Activated CD8-positive, alpha-beta T cell treated with anti-CD3 and anti-CD28 coated beads for 36 hours (primary cell): ENCODE measurements around the gene CCDC91. TPM values are rescaled to one million over a fixed set of nuclear protein-coding genes. Genes with fewer than 3 reads are reported as not detected.

ENCODE experiments used
- ATAC-seq: fragments of 200-7000 bp; cut with Tn5 transposase; one replicate; pipeline ENCODE4 v1.10.0; 2021; ENCODE audit warnings: mild to moderate bottlenecking, moderate library complexity
- CTCF ChIA-PET: fragments of 350-600 bp; sonication (Branson Sonifier 250); formaldehyde crosslinking; loops from one replicate; lab custom pipeline; 2021; ENCODE audit warnings: antibody characterized with exemption; lab: Charles Lee
- POLR2A ChIA-PET: fragments of 350-600 bp; sonication (Branson Sonifier 250); formaldehyde crosslinking; loops from one replicate; lab custom pipeline; 2021; ENCODE audit warnings: antibody characterized with exemption; lab: Charles Lee
- DNase-seq: peaks from one replicate; pipeline ENCODE4 v3.0.0-alpha.2; 2020
- H3K27ac Mint-ChIP-seq: one replicate; pipeline ENCODE4 v1.8.0; 2021; ENCODE audit warnings: mild to moderate bottlenecking, mixed read lengths
- H3K27me3 Mint-ChIP-seq: one replicate; pipeline ENCODE4 v1.8.0; 2021; ENCODE audit warnings: mixed read lengths
- H3K36me3 Mint-ChIP-seq: one replicate; pipeline ENCODE4 v1.8.0; 2021; ENCODE audit warnings: low read depth, mixed read lengths
- H3K4me1 Mint-ChIP-seq: one replicate; pipeline ENCODE4 v1.8.0; 2021; ENCODE audit warnings: low read depth, mixed read lengths
- H3K4me3 Mint-ChIP-seq: one replicate; pipeline ENCODE4 v1.8.0; 2021; ENCODE audit warnings: mild to moderate bottlenecking, moderate library complexity, mixed read lengths
- H3K9me3 Mint-ChIP-seq: one replicate; pipeline ENCODE4 v1.8.0; 2021; ENCODE audit warnings: mixed read lengths
- intact Hi-C: fragments of 100-400 bp; cut with micrococcal nuclease; formaldehyde crosslinking; loops from one replicate; pipeline ENCODE4 v1.10.0; 2022
- total RNA-seq, 2 experiments: library from RNA; stranded (reverse); gene quantifications; one replicate each; pipeline ENCODE4 v1.2.3, GENCODE V29; 2021
- TF ChIP-seq, protein P1 (sequence below): fragments of 200-600 bp; IDR thresholded peaks from one replicate; pipeline ENCODE4 v1.8.0; 2022; ENCODE audit warnings: antibody characterized with exemption, mild to moderate bottlenecking

CCDC91 gene
- total RNA-seq, 2 experiments from 2014 or later, result 14.7 to 14.8 TPM

- Mint-ChIP-seq H3K4me3 (no peak overlapping the region), H3K4me1 (peaks cover 4% of the 10 kb centered on the region), H3K27ac (no peak overlapping the region), H3K9me3 (no peaks in the 10 kb centered on the region), H3K36me3 (peaks cover 2% of the 10 kb centered on the region), H3K27me3 (no peaks in the 10 kb centered on the region)
- DNase-seq (no peak), ATAC-seq (no peak)
- POLR2A ChIA-PET, result no interaction called here
- intact Hi-C loops, result no loop called here
- CTCF ChIA-PET, result no interaction called here
- TF ChIP-seq, protein P1, sequence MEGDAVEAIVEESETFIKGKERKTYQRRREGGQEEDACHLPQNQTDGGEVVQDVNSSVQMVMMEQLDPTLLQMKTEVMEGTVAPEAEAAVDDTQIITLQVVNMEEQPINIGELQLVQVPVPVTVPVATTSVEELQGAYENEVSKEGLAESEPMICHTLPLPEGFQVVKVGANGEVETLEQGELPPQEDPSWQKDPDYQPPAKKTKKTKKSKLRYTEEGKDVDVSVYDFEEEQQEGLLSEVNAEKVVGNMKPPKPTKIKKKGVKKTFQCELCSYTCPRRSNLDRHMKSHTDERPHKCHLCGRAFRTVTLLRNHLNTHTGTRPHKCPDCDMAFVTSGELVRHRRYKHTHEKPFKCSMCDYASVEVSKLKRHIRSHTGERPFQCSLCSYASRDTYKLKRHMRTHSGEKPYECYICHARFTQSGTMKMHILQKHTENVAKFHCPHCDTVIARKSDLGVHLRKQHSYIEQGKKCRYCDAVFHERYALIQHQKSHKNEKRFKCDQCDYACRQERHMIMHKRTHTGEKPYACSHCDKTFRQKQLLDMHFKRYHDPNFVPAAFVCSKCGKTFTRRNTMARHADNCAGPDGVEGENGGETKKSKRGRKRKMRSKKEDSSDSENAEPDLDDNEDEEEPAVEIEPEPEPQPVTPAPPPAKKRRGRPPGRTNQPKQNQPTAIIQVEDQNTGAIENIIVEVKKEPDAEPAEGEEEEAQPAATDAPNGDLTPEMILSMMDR, result no peak
Observed at GRCh38 chr12:28442101-28442500, 251.8 kb downstream of the CCDC91 start.

DNA sequence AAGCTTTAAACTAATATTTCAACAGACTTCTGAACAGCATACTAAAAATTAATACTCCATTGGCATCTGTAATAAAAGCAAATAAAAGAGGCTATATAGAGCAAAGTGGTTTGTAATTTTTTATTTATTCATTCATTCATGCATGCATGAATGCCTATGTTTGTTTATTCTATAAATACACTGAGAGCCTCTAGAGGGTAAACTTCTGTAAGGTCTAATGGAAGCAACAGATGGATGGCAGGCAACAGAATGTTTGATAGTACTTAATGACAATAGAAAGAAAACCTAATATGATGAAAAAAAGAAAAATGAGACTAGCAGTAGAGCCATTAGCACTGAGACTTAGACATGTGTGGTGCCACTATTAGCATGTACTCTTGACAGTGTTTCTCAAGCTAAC is 253.1 kb downstream of the CCDC91 start:
- intact Hi-C loops, result no loop called here
- CTCF ChIA-PET, result no interaction called here
- ATAC-seq (no peak), DNase-seq (no peak)
- POLR2A ChIA-PET, result no interaction called here
- Mint-ChIP-seq H3K4me3 (no peak overlapping the region), H3K36me3 (peaks cover 2% of the 10 kb centered on the region), H3K9me3 (no peaks in the 10 kb centered on the region), H3K27me3 (no peaks in the 10 kb centered on the region), H3K4me1 (peaks cover 4% of the 10 kb centered on the region), H3K27ac (no peak overlapping the region)
- TF ChIP-seq, protein P1, result no peak

- TF ChIP-seq, protein P1, result no peak
- DNase-seq, result no peak
- CTCF ChIA-PET, result no interaction called here
- intact Hi-C loops, result no loop called here
- Mint-ChIP-seq H3K4me1 (no peaks in the 10 kb centered on the region), H3K27ac (no peak overlapping the region), H3K4me3 (no peak overlapping the region), H3K27me3 (no peaks in the 10 kb centered on the region), H3K36me3 (peaks cover 4% of the 10 kb centered on the region), H3K9me3 (no peaks in the 10 kb centered on the region)
- POLR2A ChIA-PET, result no interaction called here
- no peak for ATAC-seq
Observed at GRCh38 chr12:28446031-28446430, 255.8 kb downstream of the CCDC91 start.

DNA sequence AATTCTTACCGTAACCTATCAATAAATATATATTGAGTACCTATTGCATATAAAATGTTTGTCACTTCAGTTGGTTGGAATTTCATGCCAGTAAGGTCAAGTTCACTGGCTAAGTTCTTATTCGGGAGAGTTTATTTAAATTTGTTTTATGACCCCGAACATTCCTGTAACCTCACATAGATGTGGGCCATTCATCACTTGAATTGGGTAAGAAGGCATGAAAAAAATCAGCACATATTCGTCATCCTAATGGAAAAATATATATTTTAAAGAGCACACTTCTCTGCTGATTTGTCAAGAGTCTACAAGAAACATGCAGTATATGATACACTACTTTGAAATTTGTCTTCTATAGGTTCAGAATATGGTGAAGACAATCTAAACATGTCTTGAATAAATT is 263.4 kb downstream of the CCDC91 start:
- Mint-ChIP-seq H3K27ac (no peak overlapping the region), H3K9me3 (no peaks in the 10 kb centered on the region), H3K27me3 (no peaks in the 10 kb centered on the region), H3K4me1 (no peaks in the 10 kb centered on the region), H3K36me3 (peaks cover 9% of the 10 kb centered on the region), H3K4me3 (no peak overlapping the region)
- ATAC-seq (no peak), DNase-seq (no peak)
- intact Hi-C loops, result no loop called here
- ChIA-PET POLR2A (no interaction called here), CTCF (no interaction called here)
- TF ChIP-seq, protein P1, result no peak

DNA sequence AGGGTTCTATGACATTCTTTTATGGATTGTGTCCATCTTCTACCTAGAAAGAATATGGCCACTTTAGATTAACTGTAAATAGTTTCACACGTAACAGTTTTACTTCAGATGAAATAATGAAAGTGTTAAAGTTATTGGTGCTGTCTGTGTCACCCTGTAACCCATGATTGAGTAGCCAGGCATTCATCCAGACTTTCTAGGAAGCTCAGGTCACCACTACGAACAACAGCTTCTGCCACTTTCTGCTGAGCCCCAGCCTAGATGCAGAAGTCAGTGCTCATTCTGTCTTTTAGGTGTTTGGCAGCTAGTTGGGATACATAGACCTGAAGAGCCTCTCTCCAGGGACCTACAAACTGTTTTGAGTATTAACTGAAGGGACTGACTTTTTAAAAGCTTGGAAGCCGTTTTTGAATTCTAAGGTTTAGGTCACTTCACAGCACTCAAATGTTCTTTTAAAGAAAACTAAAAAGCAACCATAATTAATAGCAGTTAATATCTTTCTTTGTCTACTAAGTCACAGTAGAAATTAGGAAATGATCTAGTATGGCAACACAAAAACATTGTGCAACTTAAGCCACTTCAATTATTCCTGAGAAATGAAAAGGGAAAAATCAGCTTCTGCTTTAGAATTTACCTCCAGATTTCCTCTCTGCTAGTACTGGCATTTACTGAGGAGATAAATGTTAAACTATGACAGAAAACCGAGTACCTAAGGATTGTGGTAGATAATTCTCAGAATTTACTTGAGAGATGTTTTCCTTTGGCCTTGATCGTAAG is 266.9 kb downstream of the CCDC91 start:
- DNase-seq (no peak), ATAC-seq (no peak)
- H3K27me3 Mint-ChIP-seq, result no peaks in the 10 kb centered on the region
- ChIA-PET POLR2A (no interaction called here), CTCF (no interaction called here)
- TF ChIP-seq, protein P1, result no peak
- H3K9me3 Mint-ChIP-seq, result no peaks in the 10 kb centered on the region
- no peak overlapping the region for H3K4me3 Mint-ChIP-seq
- intact Hi-C loops, result no loop called here
- peaks cover 19% of the 10 kb centered on the region for H3K36me3 Mint-ChIP-seq
- no peak overlapping the region for H3K27ac Mint-ChIP-seq
- H3K4me1 Mint-ChIP-seq, result no peaks in the 10 kb centered on the region
